ENCODE results near the gene SLC38A6.

Gene SLC38A6

GRCh38 chr14:61033855-61034254 lies 52.8 kb downstream of the SLC38A6 start:
- peaks cover 15% of the 10 kb centered on the region for H3K4me1 Mint-ChIP-seq
- H3K9me3 Mint-ChIP-seq: no peaks in the 10 kb centered on the region
- H3K27me3 Mint-ChIP-seq (ENCODE audit: low read depth, poor library complexity): no peaks in the 10 kb centered on the region
- no peak for TF ChIP-seq CTCF (IDR thresholded peaks at IDR 0.05)
- H3K36me3 Mint-ChIP-seq (ENCODE audit: low read depth): peaks cover 7% of the 10 kb centered on the region
- DNase-seq: no peak
- H3K4me3 Mint-ChIP-seq: no peak overlapping the region
- H3K27ac Mint-ChIP-seq: peak overlapping the region; percentile 31

- no peak for DNase-seq
Measured at GRCh38 chr14:61034416-61035120, 53.5 kb downstream of the SLC38A6 start.

GRCh38 chr14:61037215-61037614 lies 56.2 kb downstream of the SLC38A6 start:
- no peak for TF ChIP-seq CTCF (IDR thresholded peaks at IDR 0.05)
- Mint-ChIP-seq H3K36me3 (ENCODE audit: low read depth) (no peaks in the 10 kb centered on the region), H3K9me3 (no peaks in the 10 kb centered on the region), H3K27me3 (ENCODE audit: low read depth, poor library complexity) (no peaks in the 10 kb centered on the region), H3K4me3 (no peak overlapping the region), H3K27ac (no peak overlapping the region), H3K4me1 (peaks cover 5% of the 10 kb centered on the region)
- DNase-seq: no peak

More at GRCh38 chr14:61034416-61035120, 53.5 kb downstream of the SLC38A6 start:
- H3K27ac Mint-ChIP-seq: peak overlapping the region; percentile 31
- peaks cover 7% of the 10 kb centered on the region for H3K36me3 Mint-ChIP-seq (ENCODE audit: low read depth)
- no peak overlapping the region for H3K4me3 Mint-ChIP-seq
- peaks cover 15% of the 10 kb centered on the region for H3K4me1 Mint-ChIP-seq
- no peaks in the 10 kb centered on the region for H3K27me3 Mint-ChIP-seq (ENCODE audit: low read depth, poor library complexity)
- TF ChIP-seq CTCF (IDR thresholded peaks at IDR 0.05): no peak
- no peaks in the 10 kb centered on the region for H3K9me3 Mint-ChIP-seq

- Mint-ChIP-seq H3K36me3 (ENCODE audit: low read depth) (no peaks in the 10 kb centered on the region), H3K27ac (no peak overlapping the region), H3K4me3 (no peak overlapping the region), H3K27me3 (ENCODE audit: low read depth, poor library complexity) (no peaks in the 10 kb centered on the region), H3K4me1 (peaks cover 24% of the 10 kb centered on the region), H3K9me3 (no peaks in the 10 kb centered on the region)
- no peak for TF ChIP-seq CTCF (IDR thresholded peaks at IDR 0.05)
- DNase-seq: no peak
Measured at GRCh38 chr14:61041704-61042103, 60.7 kb downstream of the SLC38A6 start.

GRCh38 chr14:61042220-61042619 lies 61.2 kb downstream of the SLC38A6 start:
- Mint-ChIP-seq H3K9me3 (no peaks in the 10 kb centered on the region), H3K27me3 (ENCODE audit: low read depth, poor library complexity) (no peaks in the 10 kb centered on the region), H3K4me3 (no peak overlapping the region), H3K27ac (peak overlapping the region; percentile 54), H3K4me1 (peaks cover 24% of the 10 kb centered on the region), H3K36me3 (ENCODE audit: low read depth) (no peaks in the 10 kb centered on the region)
- no peak for DNase-seq
- TF ChIP-seq CTCF (IDR thresholded peaks at IDR 0.05): no peak

- Mint-ChIP-seq H3K9me3 (no peaks in the 10 kb centered on the region), H3K4me1 (peaks cover 19% of the 10 kb centered on the region), H3K27ac (peak overlapping the region; percentile 10), H3K27me3 (ENCODE audit: low read depth, poor library complexity) (no peaks in the 10 kb centered on the region), H3K36me3 (ENCODE audit: low read depth) (no peaks in the 10 kb centered on the region), H3K4me3 (no peak overlapping the region)
- DNase-seq: no peak
- TF ChIP-seq CTCF (IDR thresholded peaks at IDR 0.05): no peak
Measured at GRCh38 chr14:61043506-61043905, 62.5 kb downstream of the SLC38A6 start.
